H9 (cell line): ENCODE data around the gene IL1RL2. TPM values are rescaled to one million over a fixed set of nuclear protein-coding genes. Genes with fewer than 3 reads are reported as not detected.

Source experiments
- DNase-seq: peaks from one replicate; pipeline ENCODE4 v3.0.0-alpha.2; 2017
- H2AFZ ChIP-seq: one replicate; pipeline ENCODE4 v1.6.1; 2013; ENCODE audit warnings: mild to moderate bottlenecking, low read length, control low read depth, moderate library complexity
- H2AK5ac ChIP-seq: 2 replicates; pipeline ENCODE4 v1.6.1; 2013; ENCODE audit warnings: low read length, control low read depth, mixed read lengths; ENCODE audit not compliant: insufficient read length
- H2BK120ac ChIP-seq: one replicate; pipeline ENCODE4 v1.6.1; 2013; ENCODE audit warnings: low read depth, mild to moderate bottlenecking, low read length, control low read depth, inconsistent platforms; ENCODE audit not compliant: poor library complexity, severe bottlenecking
- H2BK12ac ChIP-seq: 2 replicates; pipeline ENCODE4 v1.6.1; 2013; ENCODE audit warnings: low read length, control low read depth, mixed read lengths, low read depth; ENCODE audit not compliant: insufficient read length
- H2BK15ac ChIP-seq: 2 replicates; pipeline ENCODE4 v1.6.1; 2013; ENCODE audit warnings: low read depth, low read length, control low read depth
- H2BK20ac ChIP-seq: one replicate; pipeline ENCODE4 v1.6.1; 2013; ENCODE audit warnings: low read depth, mild to moderate bottlenecking, low read length, control low read depth, inconsistent platforms; ENCODE audit not compliant: poor library complexity, severe bottlenecking
- H2BK5ac ChIP-seq: 2 replicates; pipeline ENCODE4 v1.6.1; 2013; ENCODE audit warnings: low read length, control low read depth, mixed read lengths; ENCODE audit not compliant: insufficient read length
- H3K14ac ChIP-seq: 2 replicates; pipeline ENCODE4 v1.6.1; 2013; ENCODE audit warnings: low read length, control low read depth; ENCODE audit not compliant: insufficient read depth
- H3K18ac ChIP-seq: 2 replicates; pipeline ENCODE4 v1.6.1; 2013; ENCODE audit warnings: low read depth, mild to moderate bottlenecking, mixed read lengths, low read length, control low read depth; ENCODE audit not compliant: insufficient read length
- H3K23ac ChIP-seq: 2 replicates; pipeline ENCODE4 v1.6.1; 2013; ENCODE audit warnings: low read length, control low read depth, mixed read lengths, low read depth; ENCODE audit not compliant: insufficient read length
- H3K23me2 ChIP-seq: 2 replicates; pipeline ENCODE4 v1.6.1; 2013; ENCODE audit warnings: low read depth, mild to moderate bottlenecking, mixed read lengths, low read length, control low read depth; ENCODE audit not compliant: insufficient read length, poor library complexity, severe bottlenecking
- H3K27ac ChIP-seq: 2 replicates; pipeline ENCODE4 v1.5.1; 2013; ENCODE audit warnings: low read length, control low read depth, mixed read lengths, low read depth; ENCODE audit not compliant: insufficient read length
- H3K27me3 ChIP-seq: 2 replicates; pipeline ENCODE4 v1.6.1; 2013; ENCODE audit warnings: low read length, control low read depth, inconsistent platforms; ENCODE audit not compliant: insufficient read depth
- H3K4ac ChIP-seq: 2 replicates; pipeline ENCODE4 v1.6.1; 2013; ENCODE audit warnings: low read depth, mild to moderate bottlenecking, control low read depth, inconsistent platforms, low read length, moderate library complexity
- H3K4me1 ChIP-seq: 2 replicates; pipeline ENCODE4 v1.6.1; 2013; ENCODE audit warnings: low read length, control low read depth, inconsistent platforms; ENCODE audit not compliant: insufficient read depth
- H3K4me2 ChIP-seq: 2 replicates; pipeline ENCODE4 v1.6.1; 2013; ENCODE audit warnings: low read length, control low read depth, mixed read lengths; ENCODE audit not compliant: insufficient read length, insufficient read depth
- H3K56ac ChIP-seq: 2 replicates; pipeline ENCODE4 v1.6.1; 2013; ENCODE audit warnings: low read depth, mild to moderate bottlenecking, mixed read lengths, low read length, control low read depth; ENCODE audit not compliant: insufficient read length
- H3K79me1 ChIP-seq: 2 replicates; pipeline ENCODE4 v1.6.1; 2013; ENCODE audit warnings: low read depth, mild to moderate bottlenecking, moderate library complexity, low read length, control low read depth, inconsistent platforms; ENCODE audit not compliant: insufficient read depth, poor library complexity, severe bottlenecking
- H3K79me2 ChIP-seq: 2 replicates; pipeline ENCODE4 v1.6.1; 2013; ENCODE audit warnings: low read length, control low read depth, inconsistent platforms; ENCODE audit not compliant: insufficient read depth
- H3K9ac ChIP-seq: 2 replicates; pipeline ENCODE4 v1.6.1; 2013; ENCODE audit warnings: low read length, control low read depth, mixed read lengths; ENCODE audit not compliant: insufficient read length; ENCODE audit errors: extremely low read depth
- H3K9me3 ChIP-seq: one replicate; pipeline ENCODE4 v1.6.1; 2013; ENCODE audit warnings: low read depth, low read length, inconsistent platforms; ENCODE audit not compliant: control insufficient read depth
- H3T11ph ChIP-seq: one replicate; pipeline ENCODE4 v1.6.1; 2013; ENCODE audit warnings: mild to moderate bottlenecking, low read length, control low read depth, inconsistent platforms
- H4K20me1 ChIP-seq: one replicate; pipeline ENCODE4 v1.6.1; 2013; ENCODE audit not compliant: control insufficient read depth, insufficient read length, insufficient read depth
- H4K5ac ChIP-seq: 2 replicates; pipeline ENCODE4 v1.6.1; 2013; ENCODE audit warnings: low read depth, mild to moderate bottlenecking, mixed read lengths, low read length, control low read depth; ENCODE audit not compliant: insufficient read length
- H4K8ac ChIP-seq: replicated peaks from 2 replicates; pipeline ENCODE4 v1.6.1; 2013; ENCODE audit warnings: low read length, control low read depth, mixed read lengths, low read depth; ENCODE audit not compliant: insufficient read length
- H4K91ac ChIP-seq: 2 replicates; pipeline ENCODE4 v1.6.1; 2013; ENCODE audit warnings: low read depth, mild to moderate bottlenecking, moderate library complexity, mixed read lengths, low read length, control low read depth; ENCODE audit not compliant: insufficient read length
- H3K27ac Mint-ChIP-seq, 3 experiments: 2 replicates in 2 of 3; 3 replicates in 1 of 3; pipeline ENCODE4 v1.8.0; 2020 to 2021; ENCODE audit warnings: mixed read lengths in 3 of 3, mild to moderate bottlenecking in 1 of 3, moderate library complexity in 1 of 3
- H3K27me3 Mint-ChIP-seq: 2 replicates; pipeline ENCODE4 v1.8.0; 2021; ENCODE audit warnings: low read depth, mild to moderate bottlenecking, moderate library complexity, mixed read lengths
- H3K36me3 Mint-ChIP-seq, 3 experiments: 2 replicates in 2 of 3; 3 replicates in 1 of 3; pipeline ENCODE4 v1.8.0; 2020 to 2021; ENCODE audit warnings: low read depth in 3 of 3, mixed read lengths in 3 of 3; ENCODE audit not compliant: insufficient read depth in 1 of 3
- H3K4me1 Mint-ChIP-seq, 2 experiments: 2 replicates each; pipeline ENCODE4 v1.8.0; 2020; ENCODE audit warnings: mixed read lengths in 2 of 2
- H3K4me3 Mint-ChIP-seq, 2 experiments: 2 replicates in 1 of 2; 3 replicates in 1 of 2; pipeline ENCODE4 v1.8.0; 2020 to 2021; ENCODE audit warnings: mild to moderate bottlenecking in 2 of 2, mixed read lengths in 2 of 2, moderate library complexity in 1 of 2
- H3K9me3 Mint-ChIP-seq, 2 experiments: 2 replicates in 1 of 2; 3 replicates in 1 of 2; pipeline ENCODE4 v1.8.0; 2020; ENCODE audit warnings: mild to moderate bottlenecking in 2 of 2, mixed read lengths in 2 of 2, moderate library complexity in 1 of 2
- WGBS: extraction: QIAGEN DNeasy Blood & Tissue Kit; methylation state at CpG from one replicate; pipeline ENCODE4 v1.1.7; 2013; ENCODE audit warnings: missing lambda C conversion rate, low lambda C conversion rate, mixed read lengths; ENCODE audit not compliant: insufficient read length; ENCODE audit errors: extremely low coverage; 5-methylcytosine and 5-hydroxymethylcytosine counted together
- total RNA-seq: library from RNA; stranded (reverse); gene quantifications from 2 replicates; pipeline ENCODE4 v1.2.1, GENCODE V29; 2021
- TF ChIP-seq, protein P1 (sequence below): fragments of 200-600 bp; sonication (generic); conservative IDR thresholded peaks from 3 replicates; pipeline ENCODE4 v1.8.0; 2021; ENCODE audit warnings: antibody characterized with exemption, mild to moderate bottlenecking

Gene IL1RL2
- total RNA-seq, 1 experiment from 2014 or later = not detected

DNA sequence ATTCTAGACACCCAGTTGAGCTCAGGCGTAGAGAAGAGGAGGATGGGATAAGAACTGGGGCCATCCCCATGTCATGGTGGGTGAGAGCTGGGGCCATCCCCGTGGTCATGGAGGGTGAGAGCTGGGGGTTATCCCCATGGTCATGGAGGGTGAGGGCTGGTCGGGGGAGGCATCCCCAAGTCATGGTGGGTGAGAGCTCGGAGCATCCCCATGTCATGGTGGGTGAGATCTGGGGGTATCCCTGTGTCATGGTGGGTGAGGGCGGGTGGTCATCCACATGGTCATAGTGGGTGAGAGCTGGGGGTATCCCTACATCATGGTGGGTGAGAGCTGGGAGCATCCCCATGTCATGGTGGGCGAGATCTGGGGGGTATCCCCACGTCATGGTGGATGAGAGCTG is 52.5 kb downstream of the IL1RL2 start:
- H3K4ac ChIP-seq = no peak overlapping the region
- WGBS = no CpG with 5 or more reads among the region's 7 CpGs
- H3K79me1 ChIP-seq = no peaks in the 10 kb centered on the region
- Mint-ChIP-seq H3K27ac (no peak overlapping the region), H3K4me3 (no peak overlapping the region), H3K27me3 (no peaks in the 10 kb centered on the region; the same call in none of the 2 replicates), H3K9me3 (no peaks in the 10 kb centered on the region), H3K4me1 (peaks cover 13 to 19% of the 10 kb centered on the region in 2 experiments), H3K36me3 (no peaks in the 10 kb centered on the region)
- TF ChIP-seq, protein P1, sequence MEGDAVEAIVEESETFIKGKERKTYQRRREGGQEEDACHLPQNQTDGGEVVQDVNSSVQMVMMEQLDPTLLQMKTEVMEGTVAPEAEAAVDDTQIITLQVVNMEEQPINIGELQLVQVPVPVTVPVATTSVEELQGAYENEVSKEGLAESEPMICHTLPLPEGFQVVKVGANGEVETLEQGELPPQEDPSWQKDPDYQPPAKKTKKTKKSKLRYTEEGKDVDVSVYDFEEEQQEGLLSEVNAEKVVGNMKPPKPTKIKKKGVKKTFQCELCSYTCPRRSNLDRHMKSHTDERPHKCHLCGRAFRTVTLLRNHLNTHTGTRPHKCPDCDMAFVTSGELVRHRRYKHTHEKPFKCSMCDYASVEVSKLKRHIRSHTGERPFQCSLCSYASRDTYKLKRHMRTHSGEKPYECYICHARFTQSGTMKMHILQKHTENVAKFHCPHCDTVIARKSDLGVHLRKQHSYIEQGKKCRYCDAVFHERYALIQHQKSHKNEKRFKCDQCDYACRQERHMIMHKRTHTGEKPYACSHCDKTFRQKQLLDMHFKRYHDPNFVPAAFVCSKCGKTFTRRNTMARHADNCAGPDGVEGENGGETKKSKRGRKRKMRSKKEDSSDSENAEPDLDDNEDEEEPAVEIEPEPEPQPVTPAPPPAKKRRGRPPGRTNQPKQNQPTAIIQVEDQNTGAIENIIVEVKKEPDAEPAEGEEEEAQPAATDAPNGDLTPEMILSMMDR = no peak
- no peak overlapping the region for H3K14ac ChIP-seq
- DNase-seq = no peak
- no peaks in the 10 kb centered on the region for H3K9me3 ChIP-seq
- H3K56ac ChIP-seq = no peak overlapping the region
- H4K8ac ChIP-seq = no peak overlapping the region
- no peak overlapping the region for H3K23ac ChIP-seq
- no peak overlapping the region for H3K27ac ChIP-seq
- H2AK5ac ChIP-seq = no peak overlapping the region
- no peak overlapping the region for H4K5ac ChIP-seq
- H3K4me2 ChIP-seq = no peak overlapping the region
- no peaks in the 10 kb centered on the region for H3K23me2 ChIP-seq
- no peaks in the 10 kb centered on the region for H3K79me2 ChIP-seq
- no peaks in the 10 kb centered on the region for H4K20me1 ChIP-seq
- H2BK15ac ChIP-seq = no peak overlapping the region
- H3K9ac ChIP-seq = no peak overlapping the region
- H3K4me1 ChIP-seq = no peaks in the 10 kb centered on the region
- no peak overlapping the region for H4K91ac ChIP-seq
- H2BK12ac ChIP-seq = no peak overlapping the region
- no peaks in the 10 kb centered on the region for H3K27me3 ChIP-seq
- H3K18ac ChIP-seq = no peak overlapping the region
- H2AFZ ChIP-seq = no peak overlapping the region
- H2BK120ac ChIP-seq = no peak overlapping the region
- no peak overlapping the region for H3T11ph ChIP-seq
- no peak overlapping the region for H2BK20ac ChIP-seq
- no peak overlapping the region for H2BK5ac ChIP-seq
